K562 (cell line): ENCODE data around the gene ASB18. TPM values are rescaled to one million over a fixed set of nuclear protein-coding genes. Genes with fewer than 3 reads are reported as not detected.

Experiments
- polyA plus RNA-seq, 8 experiments: library from polyadenylated mRNA; depleted of rRNA in 4 of 8; stranded (reverse) in 5 of 8; unstranded in 3 of 8; fragments of >200 nt; fragmentation: Nextera tagmentation in 2 of 8; fragmentation: Illumina TruSeq in 1 of 8; extraction: Ambion mirVana in 2 of 8; extraction: Trizol in 1 of 8; gene quantifications; 2 replicates each; pipeline versions ENCODE4 v1.2.1 to v1.2.3, GENCODE V29; 2011 to 2014; ENCODE audit warnings: inconsistent platforms in 1 of 8, missing spikeins in 1 of 8
- small RNA-seq: library from RNA; depleted of rRNA; stranded (forward); fragments of <200 nt; gene quantifications from one replicate; pipeline ENCODE3, GENCODE V24; 2014
- total RNA-seq, 7 experiments: library from RNA; depleted of rRNA in 6 of 7; stranded (reverse); fragments of >200 nt in 6 of 7; fragmentation: Illumina TruSeq in 2 of 7; extraction: Trizol in 2 of 7; gene quantifications; 2 replicates each; pipeline versions ENCODE4 v1.2.1 to v1.2.3, GENCODE V29; 2011 to 2021; ENCODE audit warnings: low replicate concordance in 1 of 7

The ASB18 gene
- total and polyA plus RNA-seq, 9 of the 15 experiments (the other 6 are each of a cell fraction or from before 2014, with no cell fraction given) = not detected

Small RNA genes lying within 50 kb of the gene (small RNA-seq; reads per million reads assigned to genes)
- gene RF00019 (not detected), gene RNU1-31P (not detected)

Other genes starting within 250 kb of the ASB18 start
- gene GBX2, start 96.0 kb downstream of the ASB18 start, total RNA-seq (2014; rRNA removed) = 0.33 and 0.50 TPM in 2 replicates
- gene GBX2, start 96.0 kb downstream of the ASB18 start, total RNA-seq (2014; rRNA removed; fragmentation: Illumina TruSeq; extraction: Trizol) = 0.25 TPM in 1 of 2 replicates, not detected in the other
- 0.36 and 0.49 TPM in 2 replicates for gene GBX2, start 96.0 kb downstream of the ASB18 start, total RNA-seq (2015; rRNA removed; fragmentation: Illumina TruSeq; extraction: Trizol)
- 0.53 and 0.54 TPM in 2 replicates for gene GBX2, start 96.0 kb downstream of the ASB18 start, total RNA-seq (2021)
- gene GBX2, start 96.0 kb downstream of the ASB18 start, polyA plus RNA-seq (2011; rRNA removed) = 0.20 TPM in 1 of 2 replicates, not detected in the other
- gene GBX2, start 96.0 kb downstream of the ASB18 start, polyA plus RNA-seq (2014; fragmentation: Illumina TruSeq; extraction: Trizol) = 0.16 and 0.19 TPM in 2 replicates
- gene GBX2, start 96.0 kb downstream of the ASB18 start, polyA plus RNA-seq (2014; fragmentation: Nextera tagmentation; extraction: Ambion mirVana) = under 1 TPM in 1 of 2 experiments, not detected in 1; 0.03 TPM
- 0.28 and 0.47 TPM in 2 replicates for gene GBX2, start 96.0 kb downstream of the ASB18 start, polyA plus RNA-seq (2014; rRNA removed)